ENCODE data around the gene WDR33.
"Not testable (repeated sequence)": the region's sequence is repeated elsewhere in the genome, so short reads cannot be mapped to it uniquely, and the experiment has no call there.

The WDR33 gene

DNA sequence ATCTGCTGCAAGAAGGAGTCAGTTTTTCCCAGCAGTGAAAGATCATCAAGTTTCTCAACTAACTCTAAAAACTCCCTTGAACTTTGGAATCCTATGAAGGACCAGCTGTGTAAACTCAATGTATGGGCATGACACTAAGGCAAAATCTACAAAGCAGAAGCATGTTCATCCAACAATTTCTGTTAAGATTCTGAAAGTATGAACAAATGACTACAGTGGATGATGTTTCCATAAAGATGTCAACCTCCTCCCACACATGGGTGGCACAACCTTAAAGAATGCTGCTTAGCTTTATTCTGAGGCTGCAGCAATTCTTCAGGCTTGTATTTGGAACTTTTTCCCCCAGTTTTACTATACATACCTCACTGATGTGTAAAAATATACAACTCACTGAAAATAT lies 47.2 kb downstream of the WDR33 start:
- no peaks in the 10 kb centered on the region for H3K9me3 Mint-ChIP-seq
- no peak overlapping the region for H3K4me3 Mint-ChIP-seq
- no peak for DNase-seq
- H3K27ac Mint-ChIP-seq = no peak overlapping the region
- no peaks in the 10 kb centered on the region for H3K4me1 Mint-ChIP-seq
- CTCF ChIA-PET = interaction anchor here (1.1 kb wide), 1 partner anchor 10 kb away, joined by 3 read pairs; no protein-coding TSS in a partner anchor
- H3K36me3 Mint-ChIP-seq = peaks cover 47% of the 10 kb centered on the region
- no peaks in the 10 kb centered on the region for H3K27me3 Mint-ChIP-seq

- no peak overlapping the region for H3K4me3 Mint-ChIP-seq
- peaks cover 45% of the 10 kb centered on the region for H3K36me3 Mint-ChIP-seq
- H3K27me3 Mint-ChIP-seq = no peaks in the 10 kb centered on the region
- DNase-seq = no peak
- no peak overlapping the region for H3K27ac Mint-ChIP-seq
- CTCF ChIA-PET = no interaction called here
- H3K4me1 Mint-ChIP-seq = no peaks in the 10 kb centered on the region
- no peaks in the 10 kb centered on the region for H3K9me3 Mint-ChIP-seq
These were observed 48.1 kb downstream of the WDR33 start for GRCh38 chr2:127762846-127763245.

DNA sequence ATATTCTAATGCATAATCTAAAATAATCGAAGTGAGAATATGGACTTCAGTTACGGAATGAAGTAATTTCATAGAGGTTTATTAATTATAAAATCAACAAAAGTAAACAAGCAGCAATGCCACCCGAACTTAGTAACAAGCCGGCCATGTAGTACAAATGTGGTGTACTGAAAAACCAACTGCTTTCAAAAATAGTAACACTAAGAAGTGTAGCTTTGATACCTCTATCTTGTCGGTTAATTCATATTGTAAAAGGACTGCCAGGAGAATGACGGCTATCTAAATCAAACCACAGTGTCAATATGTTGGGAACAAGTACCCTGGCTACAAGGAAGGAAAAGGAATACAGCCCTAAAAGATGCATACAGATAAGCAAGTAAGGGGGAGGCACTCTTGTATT lies 48.5 kb downstream of the WDR33 start:
- H3K27ac Mint-ChIP-seq = no peak overlapping the region
- CTCF ChIA-PET = no interaction called here
- no peak for DNase-seq
- no peaks in the 10 kb centered on the region for H3K27me3 Mint-ChIP-seq
- peaks cover 43% of the 10 kb centered on the region for H3K36me3 Mint-ChIP-seq
- no peak overlapping the region for H3K4me3 Mint-ChIP-seq
- H3K9me3 Mint-ChIP-seq = no peaks in the 10 kb centered on the region
- no peaks in the 10 kb centered on the region for H3K4me1 Mint-ChIP-seq

DNA sequence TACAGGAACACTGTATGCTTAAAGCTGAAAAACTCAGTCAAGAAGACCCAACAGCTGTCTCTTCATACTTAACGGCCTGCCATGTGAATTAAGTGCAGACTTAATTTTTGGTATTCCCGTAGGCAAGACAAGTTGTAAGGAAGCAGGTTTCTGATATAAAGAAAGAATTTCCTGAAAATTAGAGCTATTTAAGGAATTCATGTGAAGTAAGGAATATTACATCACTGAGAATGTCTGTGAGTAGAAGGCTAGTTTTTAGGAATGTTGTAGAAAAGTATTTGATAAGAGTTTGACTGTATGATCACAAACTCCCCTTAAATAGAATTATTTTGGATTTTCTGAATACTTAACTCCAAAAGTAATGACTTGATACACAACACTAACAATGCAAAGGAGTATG lies 51.0 kb downstream of the WDR33 start:
- Mint-ChIP-seq H3K4me1 (no peaks in the 10 kb centered on the region), H3K9me3 (no peaks in the 10 kb centered on the region), H3K36me3 (peaks cover 41% of the 10 kb centered on the region), H3K27ac (no peak overlapping the region), H3K27me3 (no peaks in the 10 kb centered on the region), H3K4me3 (no peak overlapping the region)
- DNase-seq = no peak
- CTCF ChIA-PET = interaction anchor here (0.7 to 0.8 kb wide), 2 partner anchors 11 to 24 kb away, joined by 3 read pairs; no protein-coding TSS in a partner anchor

DNA sequence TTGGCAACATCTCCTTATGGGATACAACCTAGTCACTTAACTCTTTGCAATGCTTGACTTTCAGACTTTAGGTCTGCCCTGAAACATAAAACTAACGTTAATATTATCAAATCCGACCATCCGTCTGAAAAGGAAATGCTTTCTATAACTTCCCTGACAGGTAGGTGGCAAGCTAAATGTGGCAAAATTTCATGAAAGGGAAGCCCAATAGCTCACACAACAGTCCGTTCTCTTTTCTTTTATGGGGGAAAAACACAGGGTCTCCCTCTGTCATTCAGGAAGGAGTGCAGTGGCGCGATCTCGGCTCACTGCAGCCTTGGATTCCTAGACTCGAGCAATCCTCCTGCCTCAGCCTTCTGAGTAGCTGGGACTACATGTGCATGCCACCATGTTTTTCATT lies 56.8 kb downstream of the WDR33 start:
- Mint-ChIP-seq H3K36me3 (peaks cover 30% of the 10 kb centered on the region), H3K4me1 (peaks cover 4% of the 10 kb centered on the region), H3K4me3 (no peak overlapping the region), H3K27ac (no peak overlapping the region), H3K9me3 (no peaks in the 10 kb centered on the region), H3K27me3 (no peaks in the 10 kb centered on the region)
- DNase-seq = no peak
- CTCF ChIA-PET = interaction anchor here (0.8 to 1.3 kb wide), 3 partner anchors 10 to 82 kb away, joined by 3 read pairs; no protein-coding TSS in a partner anchor

DNA sequence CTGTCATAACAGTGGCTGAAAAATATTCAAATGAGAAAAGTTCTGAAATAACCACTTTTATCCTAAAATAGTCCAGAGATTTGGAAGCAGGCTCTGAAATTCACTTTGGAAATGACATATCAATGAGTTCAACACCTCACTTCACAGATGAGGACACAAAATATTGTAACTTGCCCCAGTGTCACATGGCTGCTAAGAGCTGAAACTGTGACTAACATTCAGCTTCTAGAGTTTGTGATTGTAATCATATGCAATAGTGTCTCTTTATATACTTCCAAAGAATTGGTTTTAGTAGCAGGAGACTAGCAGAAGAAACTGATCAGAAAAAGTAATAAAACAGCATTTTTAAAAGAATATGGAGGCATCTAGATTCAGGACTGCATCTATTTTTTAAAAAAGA lies 57.6 kb downstream of the WDR33 start:
- H3K4me1 Mint-ChIP-seq = peaks cover 4% of the 10 kb centered on the region
- no peak overlapping the region for H3K27ac Mint-ChIP-seq
- no peaks in the 10 kb centered on the region for H3K9me3 Mint-ChIP-seq
- CTCF ChIA-PET = interaction anchor here (1.3 kb wide), 1 partner anchor 10 kb away, joined by 3 read pairs; no protein-coding TSS in a partner anchor
- no peaks in the 10 kb centered on the region for H3K27me3 Mint-ChIP-seq
- no peak overlapping the region for H3K4me3 Mint-ChIP-seq
- H3K36me3 Mint-ChIP-seq = peaks cover 27% of the 10 kb centered on the region
- DNase-seq = no peak

DNA sequence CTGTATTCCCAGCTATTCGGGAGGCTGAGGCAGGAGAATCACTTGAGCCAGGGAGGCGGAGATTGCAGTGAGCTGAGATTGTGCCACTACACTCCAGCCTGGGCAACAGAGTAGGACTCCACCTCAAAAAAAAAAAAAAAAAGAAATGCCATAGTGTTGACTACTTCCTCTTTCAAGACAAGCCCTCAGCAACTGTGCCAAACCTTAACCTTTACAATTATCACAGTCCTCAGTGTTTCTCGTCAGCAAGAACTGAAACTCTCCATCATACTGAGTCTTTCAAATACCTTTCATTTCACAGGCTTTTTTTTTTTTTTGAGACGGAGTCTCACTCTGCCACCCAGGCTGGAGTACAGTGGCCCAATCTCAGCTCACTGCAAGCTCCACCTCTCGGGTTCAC lies 61.4 kb downstream of the WDR33 start:
- CTCF ChIA-PET = interaction anchor here (1.1 to 1.5 kb wide), 2 partner anchors 11 to 61 kb away, joined by 3 read pairs; partner anchors contain the start of gene WDR33
- not testable (repeated sequence) for H3K9me3 Mint-ChIP-seq, H3K4me1 Mint-ChIP-seq, H3K27me3 Mint-ChIP-seq, H3K4me3 Mint-ChIP-seq, DNase-seq
- Mint-ChIP-seq H3K36me3 (peaks cover 33% of the 10 kb centered on the region), H3K27ac (peak overlapping the region; percentile 28)

DNA sequence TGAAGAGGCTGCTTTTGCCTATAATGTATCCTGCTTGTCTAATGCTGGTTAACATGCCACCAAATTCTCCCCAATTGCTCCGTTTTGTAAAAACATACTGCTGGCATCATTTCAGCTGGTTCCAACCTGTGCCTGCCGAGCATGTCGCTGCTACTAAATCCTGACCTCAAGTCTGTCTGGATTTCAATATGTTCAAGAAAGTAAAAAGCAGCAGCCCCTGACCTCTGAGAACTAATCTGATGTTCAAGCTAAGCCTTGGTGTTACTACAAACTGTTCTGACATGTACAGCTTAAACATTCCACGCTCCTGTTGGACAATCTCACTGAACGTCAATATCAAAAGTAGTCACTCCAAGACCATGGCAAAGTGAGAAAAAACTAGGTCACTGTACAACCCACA lies 63.4 kb downstream of the WDR33 start:
- CTCF ChIA-PET = no interaction called here
- no peak for DNase-seq
- Mint-ChIP-seq H3K36me3 (peaks cover 37% of the 10 kb centered on the region), H3K9me3 (no peaks in the 10 kb centered on the region), H3K4me3 (no peak overlapping the region), H3K27me3 (no peaks in the 10 kb centered on the region), H3K4me1 (peaks cover 4% of the 10 kb centered on the region), H3K27ac (no peak overlapping the region)

- Mint-ChIP-seq H3K4me3 (no peak overlapping the region), H3K36me3 (peaks cover 51% of the 10 kb centered on the region)
These were observed 67.4 kb downstream of the WDR33 start for GRCh38 chr2:127743477-127744026.

GRCh38 chr2:127740665-127741288 lies 70.2 kb downstream of the WDR33 start:
- H3K36me3 Mint-ChIP-seq = peaks cover 53% of the 10 kb centered on the region

More at GRCh38 chr2:127743477-127744026, 67.4 kb downstream of the WDR33 start:
- H3K27me3 Mint-ChIP-seq = no peaks in the 10 kb centered on the region
- DNase-seq = no peak
- H3K9me3 Mint-ChIP-seq = no peaks in the 10 kb centered on the region
- H3K4me1 Mint-ChIP-seq = peaks cover 2% of the 10 kb centered on the region
- CTCF ChIA-PET = no interaction called here
- no peak overlapping the region for H3K27ac Mint-ChIP-seq

DNA sequence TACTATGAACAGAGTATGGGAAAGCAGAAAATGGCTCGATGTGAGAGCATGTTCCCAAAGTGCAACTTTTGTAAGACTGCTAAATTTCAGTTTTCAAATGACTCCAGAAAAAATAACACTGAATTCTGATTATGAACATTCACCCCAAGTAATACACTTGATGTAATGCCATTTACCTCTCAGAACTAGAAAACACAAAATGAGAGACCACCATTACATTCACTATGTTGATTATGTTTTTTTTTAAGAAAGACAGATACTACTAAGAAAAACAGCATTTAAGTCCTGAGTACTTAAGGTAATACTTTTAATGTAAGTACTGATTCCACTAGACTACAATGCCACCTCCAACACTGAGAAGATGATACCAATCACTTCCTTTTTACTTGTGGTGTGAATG lies 71.2 kb downstream of the WDR33 start:
- Mint-ChIP-seq H3K4me3 (no peak overlapping the region), H3K27me3 (no peaks in the 10 kb centered on the region), H3K36me3 (peaks cover 50% of the 10 kb centered on the region), H3K9me3 (no peaks in the 10 kb centered on the region), H3K4me1 (peaks cover 2% of the 10 kb centered on the region), H3K27ac (no peak overlapping the region)
- DNase-seq = no peak
- CTCF ChIA-PET = no interaction called here

More at GRCh38 chr2:127740665-127741288, 70.2 kb downstream of the WDR33 start:
- no peaks in the 10 kb centered on the region for H3K9me3 Mint-ChIP-seq
- DNase-seq = no peak
- H3K4me1 Mint-ChIP-seq = peaks cover 2% of the 10 kb centered on the region
- H3K27me3 Mint-ChIP-seq = no peaks in the 10 kb centered on the region
- H3K4me3 Mint-ChIP-seq = no peak overlapping the region
- H3K27ac Mint-ChIP-seq = no peak overlapping the region
- CTCF ChIA-PET = no interaction called here

- CTCF ChIA-PET = no interaction called here
- H3K9me3 Mint-ChIP-seq = no peaks in the 10 kb centered on the region
- peaks cover 2% of the 10 kb centered on the region for H3K4me1 Mint-ChIP-seq
- peaks cover 44% of the 10 kb centered on the region for H3K36me3 Mint-ChIP-seq
- H3K27ac Mint-ChIP-seq = no peak overlapping the region
- no peak for DNase-seq
- H3K27me3 Mint-ChIP-seq = no peaks in the 10 kb centered on the region
- H3K4me3 Mint-ChIP-seq = no peak overlapping the region
These were observed 73.1 kb downstream of the WDR33 start for GRCh38 chr2:127737892-127738291.

- no peak for DNase-seq
- Mint-ChIP-seq H3K27me3 (no peaks in the 10 kb centered on the region), H3K9me3 (no peaks in the 10 kb centered on the region), H3K27ac (no peak overlapping the region), H3K36me3 (peaks cover 35% of the 10 kb centered on the region), H3K4me1 (no peaks in the 10 kb centered on the region), H3K4me3 (no peak overlapping the region)
- CTCF ChIA-PET = interaction anchor here (0.5 to 0.7 kb wide), 2 partner anchors 25 to 242 kb away, joined by 3 read pairs; no protein-coding TSS in a partner anchor
These were observed 75.2 kb downstream of the WDR33 start for GRCh38 chr2:127735537-127736399.

GRCh38 chr2:127735044-127735443 lies 75.9 kb downstream of the WDR33 start:
- no peaks in the 10 kb centered on the region for H3K27me3 Mint-ChIP-seq
- no peak for DNase-seq
- H3K4me3 Mint-ChIP-seq = no peak overlapping the region
- no peak overlapping the region for H3K27ac Mint-ChIP-seq
- H3K9me3 Mint-ChIP-seq = no peaks in the 10 kb centered on the region
- CTCF ChIA-PET = interaction anchor here (0.5 kb wide), 1 partner anchor 241 kb away, joined by 3 read pairs; no protein-coding TSS in a partner anchor
- H3K4me1 Mint-ChIP-seq = no peaks in the 10 kb centered on the region
- peaks cover 30% of the 10 kb centered on the region for H3K36me3 Mint-ChIP-seq

Data from activated naive CD4-positive, alpha-beta T cell treated with anti-CD3 and anti-CD28 coated beads, Interleukin-2, amount 10 ng/mL, durations not matched to agents 7 days and 5 days (primary cell).